ENCODE data around the gene LTBP4.

GRCh38 chr19:40616941-40617340, 15.8 kb downstream of the LTBP4 start:
- TF ChIP-seq CTCF (IDR thresholded peaks at IDR 0.05) (no peak), POLR2AphosphoS5 (IDR thresholded peaks at IDR 0.05) (no peak), POLR2A (IDR thresholded peaks at IDR 0.05) (no peak)

Data from sigmoid colon (tissue), 4 donors.